Peyer's patch (tissue), 4 donors: ENCODE results near the gene FBRSL1. TPM values are rescaled to one million over a fixed set of nuclear protein-coding genes. Genes with fewer than 3 reads are reported as not detected.

ENCODE experiments used
- DNase-seq, 3 donors: peaks; one replicate each; pipeline ENCODE4 v3.0.0-alpha.2; 2017 to 2019
- H3K27ac ChIP-seq, 4 donors: fragments of 200-600 bp; sonication (generic); one replicate each; pipeline ENCODE4 v1.5.1; 2016 to 2019
- H3K27me3 ChIP-seq, 2 donors: fragments of 200-600 bp; sonication (generic); one replicate each; pipeline ENCODE4 v1.5.1; 2019
- H3K36me3 ChIP-seq, 3 donors: fragments of 200-600 bp; sonication (generic); one replicate each; pipeline ENCODE4 v1.5.1; 2016 to 2019
- H3K4me1 ChIP-seq, 4 donors: fragments of 200-600 bp; sonication (generic); one replicate each; pipeline ENCODE4 v1.5.1; 2016 to 2019
- H3K4me3 ChIP-seq, 4 donors: fragments of 200-600 bp; sonication (generic); 1 replicate in 3 of 4; 2 replicates in 1 of 4; pipeline ENCODE4 v1.5.1; 2016 to 2019; ENCODE audit warnings: mild to moderate bottlenecking in 1 of 4
- H3K9me3 ChIP-seq, 4 donors: fragments of 200-600 bp; sonication (generic); one replicate each; pipeline ENCODE4 v1.5.1; 2016 to 2019; ENCODE audit warnings: mild to moderate bottlenecking in 1 of 4
- POLR2A ChIP-seq, 2 donors: fragments of 450-650 bp; IDR thresholded peaks; one replicate each; pipeline ENCODE4 v1.5.1; 2017; ENCODE audit warnings: antibody characterized with exemption in 2 of 2, mild to moderate bottlenecking in 2 of 2, moderate library complexity in 2 of 2
- total RNA-seq, 4 donors: library from RNA; depleted of rRNA; stranded (reverse); fragments of >200 nt; gene quantifications; one replicate each; pipeline ENCODE4 v1.1.0, GENCODE V29; 2016
- TF ChIP-seq, protein P1 (sequence below), 6 experiments: fragments of 450-650 bp in 4 of 6; fragments of 200-600 bp in 2 of 6; sonication (generic) in 1 of 6; IDR thresholded peaks; one replicate each; pipeline ENCODE4 v1.5.1; 2017 to 2019; ENCODE audit warnings: antibody characterized with exemption in 6 of 6, mild to moderate bottlenecking in 3 of 6, moderate library complexity in 1 of 6

FBRSL1 gene
- total RNA-seq, 4 donors from 2014 or later = 48.3 to 484 (median 63.5) TPM

DNA sequence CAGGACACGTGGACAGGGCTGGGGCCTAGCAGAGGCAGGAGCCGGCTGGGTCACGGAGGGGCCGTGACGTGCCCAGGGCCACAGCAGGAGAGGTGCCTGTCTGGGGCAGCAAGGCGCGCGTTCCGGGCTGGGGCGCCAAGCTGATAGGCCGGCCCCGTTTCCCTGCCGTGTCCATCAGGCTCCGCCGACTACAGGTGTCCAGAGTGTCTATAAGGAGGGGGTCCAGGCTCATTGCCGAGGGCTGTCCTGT, 18.5 kb downstream of the FBRSL1 start:
- no peak overlapping the region for H3K27ac ChIP-seq
- H3K36me3 ChIP-seq = peaks cover 0 to 42% (median 0%) of the 10 kb centered on the region in 3 donors
- no peaks in the 10 kb centered on the region for H3K9me3 ChIP-seq
- no peaks in the 10 kb centered on the region for H3K27me3 ChIP-seq
- H3K4me1 ChIP-seq = peaks cover 0 to 34% (median 18%) of the 10 kb centered on the region in 4 donors
- DNase-seq = no peak
- TF ChIP-seq, protein P1, sequence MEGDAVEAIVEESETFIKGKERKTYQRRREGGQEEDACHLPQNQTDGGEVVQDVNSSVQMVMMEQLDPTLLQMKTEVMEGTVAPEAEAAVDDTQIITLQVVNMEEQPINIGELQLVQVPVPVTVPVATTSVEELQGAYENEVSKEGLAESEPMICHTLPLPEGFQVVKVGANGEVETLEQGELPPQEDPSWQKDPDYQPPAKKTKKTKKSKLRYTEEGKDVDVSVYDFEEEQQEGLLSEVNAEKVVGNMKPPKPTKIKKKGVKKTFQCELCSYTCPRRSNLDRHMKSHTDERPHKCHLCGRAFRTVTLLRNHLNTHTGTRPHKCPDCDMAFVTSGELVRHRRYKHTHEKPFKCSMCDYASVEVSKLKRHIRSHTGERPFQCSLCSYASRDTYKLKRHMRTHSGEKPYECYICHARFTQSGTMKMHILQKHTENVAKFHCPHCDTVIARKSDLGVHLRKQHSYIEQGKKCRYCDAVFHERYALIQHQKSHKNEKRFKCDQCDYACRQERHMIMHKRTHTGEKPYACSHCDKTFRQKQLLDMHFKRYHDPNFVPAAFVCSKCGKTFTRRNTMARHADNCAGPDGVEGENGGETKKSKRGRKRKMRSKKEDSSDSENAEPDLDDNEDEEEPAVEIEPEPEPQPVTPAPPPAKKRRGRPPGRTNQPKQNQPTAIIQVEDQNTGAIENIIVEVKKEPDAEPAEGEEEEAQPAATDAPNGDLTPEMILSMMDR (IDR thresholded peaks at IDR 0.05) = no peak
- TF ChIP-seq POLR2A (IDR thresholded peaks at IDR 0.05) = no peak
- H3K4me3 ChIP-seq = no peak overlapping the region

DNA sequence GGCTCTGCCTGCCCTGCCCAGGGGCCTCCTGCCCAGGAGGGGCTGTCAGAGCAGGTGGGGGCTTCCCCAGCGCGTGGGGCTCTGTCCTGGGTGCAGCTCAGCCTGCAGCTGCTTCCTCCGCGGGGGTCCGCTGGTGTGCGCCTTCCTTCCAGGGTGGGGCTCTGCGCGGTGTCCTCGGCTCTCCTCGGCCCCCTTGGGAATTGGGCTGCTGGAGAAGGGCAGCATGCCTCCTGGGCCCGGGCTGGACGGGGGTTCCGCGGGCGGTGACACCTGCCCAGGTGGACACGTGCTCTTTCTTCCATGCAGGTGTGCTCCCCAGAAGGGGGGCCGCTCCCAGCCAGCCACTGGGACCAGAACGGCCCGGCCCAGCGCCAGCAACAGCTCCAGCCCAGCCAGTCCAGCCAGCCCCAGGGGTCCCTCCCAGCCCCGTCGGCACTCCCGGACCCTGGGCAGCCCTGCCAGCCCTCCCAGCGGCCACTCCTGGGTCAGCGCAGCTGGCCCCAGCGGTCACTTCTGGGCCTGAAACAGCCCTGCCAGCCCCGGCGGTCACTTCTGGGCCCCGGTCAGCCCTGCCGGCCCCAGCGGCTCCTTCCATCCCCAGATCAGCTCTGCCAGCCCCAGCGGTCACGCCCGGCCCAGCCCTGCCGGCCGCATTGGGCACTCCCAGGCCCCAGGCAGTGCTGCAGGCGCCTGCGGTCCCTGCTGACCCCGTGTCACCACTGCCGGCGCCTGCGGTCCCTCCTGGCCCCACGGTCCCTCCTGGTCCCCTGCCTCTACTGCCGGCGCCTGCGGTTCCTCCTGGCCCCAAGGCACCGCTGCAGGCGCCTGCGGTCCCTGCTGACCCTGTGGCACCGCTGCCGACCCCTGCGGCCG, 19.1 kb downstream of the FBRSL1 start:
- DNase-seq = no peak
- H3K4me3 ChIP-seq = no peak overlapping the region
- no peaks in the 10 kb centered on the region for H3K27me3 ChIP-seq
- TF ChIP-seq, protein P1 (IDR thresholded peaks at IDR 0.05) = no peak
- no peak for TF ChIP-seq POLR2A (IDR thresholded peaks at IDR 0.05)
- H3K27ac ChIP-seq = no peak overlapping the region
- peaks cover 0 to 42% (median 0%) of the 10 kb centered on the region in 3 donors for H3K36me3 ChIP-seq
- H3K9me3 ChIP-seq = no peaks in the 10 kb centered on the region
- H3K4me1 ChIP-seq = peaks cover 0 to 30% (median 15%) of the 10 kb centered on the region in 4 donors

DNA sequence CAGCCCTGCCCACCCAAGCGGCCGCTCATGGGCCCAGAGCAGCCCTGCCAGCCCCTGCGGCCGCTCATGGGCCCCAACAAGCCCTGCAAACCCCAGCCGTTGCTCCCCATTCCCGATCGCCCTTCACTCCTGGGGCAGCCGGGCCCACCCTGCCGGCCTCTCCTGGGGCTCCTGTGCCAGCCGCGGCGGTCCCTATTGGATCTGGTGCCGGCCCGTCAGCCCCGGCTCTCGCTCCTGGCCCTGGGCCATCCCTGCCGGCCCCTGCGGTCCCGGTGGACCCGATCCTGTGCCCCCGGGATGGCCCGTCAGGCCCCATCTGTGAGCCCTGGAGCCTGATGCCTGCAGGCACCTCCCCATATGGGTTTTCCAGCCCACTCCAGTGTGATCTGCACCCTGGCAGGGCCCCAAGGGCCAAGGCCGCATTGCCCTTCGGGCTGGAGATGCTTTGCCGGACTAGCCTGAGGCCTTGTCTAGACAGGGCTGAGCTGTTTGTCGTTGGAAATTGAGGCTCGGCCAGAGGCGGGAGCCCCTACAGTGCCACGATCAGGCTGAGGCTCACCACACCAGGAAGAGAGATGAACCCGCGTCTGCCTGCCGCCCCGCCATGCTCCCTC, 20.3 kb downstream of the FBRSL1 start:
- no peak overlapping the region for H3K4me3 ChIP-seq
- no peaks in the 10 kb centered on the region for H3K9me3 ChIP-seq
- H3K36me3 ChIP-seq = peaks cover 0 to 42% (median 0%) of the 10 kb centered on the region in 3 donors
- peaks cover 0 to 21% (median 7%) of the 10 kb centered on the region in 4 donors for H3K4me1 ChIP-seq
- H3K27me3 ChIP-seq = no peaks in the 10 kb centered on the region
- DNase-seq = no peak
- no peak overlapping the region for H3K27ac ChIP-seq
- TF ChIP-seq, protein P1 (IDR thresholded peaks at IDR 0.05) = no peak
- no peak for TF ChIP-seq POLR2A (IDR thresholded peaks at IDR 0.05)

DNA sequence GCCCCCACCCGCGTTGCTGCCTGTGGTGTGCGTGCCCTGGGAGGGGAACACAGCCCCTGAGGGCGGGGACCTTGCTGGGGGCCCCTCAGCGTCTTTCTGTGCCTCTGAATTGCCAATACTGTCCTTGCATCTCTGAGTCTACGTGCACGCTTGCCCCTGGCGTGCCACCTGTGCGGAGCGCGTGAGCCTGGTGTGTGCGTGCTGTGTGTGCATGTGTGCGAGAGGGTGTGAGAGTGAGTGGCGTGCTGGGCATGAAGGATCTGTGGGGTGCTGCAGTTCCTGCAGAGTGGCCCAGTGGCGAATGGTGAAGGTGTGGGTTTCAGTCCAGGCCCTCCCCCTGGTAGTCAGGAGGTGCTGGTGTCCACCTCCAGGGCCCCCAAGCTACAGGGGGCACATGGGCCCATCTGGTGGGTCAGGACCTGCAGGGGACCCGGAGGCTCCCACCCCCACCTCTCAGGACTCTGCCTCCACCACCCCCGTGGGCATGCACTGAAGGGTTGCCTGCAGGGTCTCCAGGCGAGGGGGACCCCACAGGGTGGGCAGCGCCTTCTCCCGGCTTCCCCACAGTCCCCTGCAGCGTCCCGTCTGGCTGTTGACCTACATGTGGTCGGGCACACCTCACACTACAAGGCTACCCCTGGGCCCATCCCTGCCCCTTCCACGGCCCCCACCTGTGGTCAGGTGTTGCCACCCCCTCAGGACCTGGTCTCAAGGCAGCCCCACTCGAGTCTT, 21.0 kb downstream of the FBRSL1 start:
- Histone ChIP-seq H3K27ac (no peak overlapping the region), H3K4me3 (no peak overlapping the region), H3K36me3 (peaks cover 0 to 42% (median 0%) of the 10 kb centered on the region in 3 donors), H3K4me1 (peaks cover 0 to 16% (median 4%) of the 10 kb centered on the region in 4 donors), H3K27me3 (no peaks in the 10 kb centered on the region), H3K9me3 (no peaks in the 10 kb centered on the region)
- DNase-seq = no peak
- TF ChIP-seq POLR2A (IDR thresholded peaks at IDR 0.05) = no peak
- TF ChIP-seq, protein P1 (IDR thresholded peaks at IDR 0.05) = no peak

DNA sequence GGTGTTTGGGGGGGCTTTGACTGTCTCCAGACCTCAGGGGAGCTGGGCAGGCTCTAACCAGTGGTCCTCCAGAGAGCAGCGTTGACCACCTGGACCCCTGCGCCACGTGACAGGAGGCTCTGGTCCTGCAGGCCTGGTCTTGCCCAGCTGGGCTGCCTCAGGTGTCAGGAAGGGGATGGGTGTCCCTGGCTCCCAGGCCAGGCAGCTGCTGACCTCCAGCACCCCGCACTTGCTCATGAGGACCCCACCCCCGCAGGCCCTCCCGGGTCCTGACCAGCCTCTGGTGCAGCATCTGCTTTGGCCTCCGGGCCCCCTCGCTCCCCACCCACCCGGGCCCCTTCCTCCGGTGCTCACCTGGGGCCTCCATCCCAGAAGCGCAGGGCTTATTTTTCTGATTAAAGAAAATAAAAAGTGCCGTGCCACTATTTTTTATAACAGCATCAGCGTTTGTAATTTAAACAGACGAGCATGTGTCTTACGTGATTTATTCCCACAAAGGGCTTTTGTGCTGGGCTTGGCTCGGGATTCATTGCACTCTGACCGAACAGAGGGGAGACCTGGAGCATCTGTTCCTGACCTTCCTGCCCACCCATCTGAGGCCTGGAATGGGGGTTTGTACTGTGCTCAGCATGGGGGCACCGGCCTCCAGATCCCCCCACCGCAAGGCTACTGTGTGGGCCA, 21.7 kb downstream of the FBRSL1 start:
- H3K4me1 ChIP-seq = peaks cover 0 to 9% (median under 1%) of the 10 kb centered on the region in 4 donors
- TF ChIP-seq, protein P1 (IDR thresholded peaks at IDR 0.05) = no peak
- no peak for TF ChIP-seq POLR2A (IDR thresholded peaks at IDR 0.05)

More for the DNA sequence above, 21.7 kb downstream of the FBRSL1 start:
- Histone ChIP-seq H3K27me3 (no peaks in the 10 kb centered on the region), H3K4me3 (no peak overlapping the region), H3K36me3 (peaks cover 0 to 42% (median 0%) of the 10 kb centered on the region in 3 donors), H3K27ac (no peak overlapping the region), H3K9me3 (no peaks in the 10 kb centered on the region)
- no peak for DNase-seq
